Astrocyte (in vitro differentiated cells and primary cell): ENCODE measurements around the gene TNIK. TPM values are rescaled to one million over a fixed set of nuclear protein-coding genes. Genes with fewer than 3 reads are reported as not detected.
A peak's percentile ranks its signal among the peaks of the same experiment; 100 is the strongest.

Experiments used
- DNase-seq: peaks from one replicate; pipeline ENCODE4 v3.0.0-alpha.2; 2010; ENCODE audit warnings: low read depth
- FAIRE-seq: peaks from 2 replicates; lab custom pipeline; 2011; peaks lifted over from hg19 to GRCh38; lab: Jason Lieb, UNC
- H2AFZ ChIP-seq: 2 replicates; pipeline ENCODE4 v1.6.0; 2012; ENCODE audit warnings: low read depth, low read length, inconsistent platforms
- H3K27ac ChIP-seq: 2 replicates; pipeline ENCODE4 v1.5.1; 2011; ENCODE audit warnings: low read depth, low read length, inconsistent platforms
- H3K27me3 ChIP-seq: 2 replicates; pipeline ENCODE4 v1.6.0; 2011; ENCODE audit warnings: low read length, inconsistent platforms; ENCODE audit not compliant: insufficient read depth
- H3K36me3 ChIP-seq: 2 replicates; pipeline ENCODE4 v1.5.1; 2011; ENCODE audit warnings: low read length, inconsistent platforms; ENCODE audit not compliant: insufficient read depth
- H3K4me1 ChIP-seq: 2 replicates; pipeline ENCODE4 v1.5.1; 2011; ENCODE audit warnings: low read length, inconsistent platforms; ENCODE audit not compliant: insufficient read depth
- H3K4me2 ChIP-seq: 2 replicates; pipeline ENCODE4 v1.6.0; 2012; ENCODE audit warnings: low read length, inconsistent platforms
- H3K4me3 ChIP-seq: 2 replicates; pipeline ENCODE4 v1.5.1; 2011; ENCODE audit warnings: low read depth, mild to moderate bottlenecking, low read length, inconsistent platforms; ENCODE audit not compliant: insufficient read depth
- H3K79me2 ChIP-seq: 2 replicates; pipeline ENCODE4 v1.6.0; 2012; ENCODE audit warnings: mild to moderate bottlenecking, low read length, inconsistent platforms; ENCODE audit not compliant: insufficient read depth
- H3K9ac ChIP-seq: 2 replicates; pipeline ENCODE4 v1.6.0; 2012; ENCODE audit warnings: mild to moderate bottlenecking, low read length, inconsistent platforms
- H3K9me3 ChIP-seq: 2 replicates; pipeline ENCODE4 v1.5.1; 2012; ENCODE audit warnings: low read depth, mild to moderate bottlenecking, low read length, inconsistent platforms; ENCODE audit not compliant: insufficient read depth
- H4K20me1 ChIP-seq: 2 replicates; pipeline ENCODE4 v1.6.0; 2012; ENCODE audit warnings: low read length, inconsistent platforms; ENCODE audit not compliant: insufficient read depth
- H3K27ac Mint-ChIP-seq: one replicate; pipeline ENCODE4 v1.8.0; 2021; ENCODE audit warnings: mild to moderate bottlenecking, mixed read lengths; ENCODE audit not compliant: unreplicated experiment
- H3K27me3 Mint-ChIP-seq: one replicate; pipeline ENCODE4 v1.8.0; 2021; ENCODE audit warnings: low read depth, mixed read lengths; ENCODE audit not compliant: unreplicated experiment
- H3K36me3 Mint-ChIP-seq: one replicate; pipeline ENCODE4 v1.8.0; 2021; ENCODE audit warnings: low read depth, mixed read lengths; ENCODE audit not compliant: unreplicated experiment
- H3K4me1 Mint-ChIP-seq: one replicate; pipeline ENCODE4 v1.8.0; 2021; ENCODE audit warnings: low read depth, mixed read lengths; ENCODE audit not compliant: unreplicated experiment
- H3K4me3 Mint-ChIP-seq: one replicate; pipeline ENCODE4 v1.8.0; 2021; ENCODE audit warnings: mild to moderate bottlenecking, moderate library complexity, mixed read lengths; ENCODE audit not compliant: unreplicated experiment
- H3K9me3 Mint-ChIP-seq: one replicate; pipeline ENCODE4 v1.8.0; 2021; ENCODE audit warnings: mild to moderate bottlenecking, mixed read lengths; ENCODE audit not compliant: unreplicated experiment
- CTCF ChIP-seq: IDR thresholded peaks from 2 replicates; pipeline ENCODE4 v1.5.1; 2011; ENCODE audit warnings: low read depth, mild to moderate bottlenecking, inconsistent platforms, low read length, moderate library complexity; ENCODE audit not compliant: insufficient read depth
- EZH2 ChIP-seq: IDR thresholded peaks from 2 replicates; pipeline ENCODE4 v1.6.1; 2012; ENCODE audit warnings: mild to moderate bottlenecking, low read length, inconsistent platforms; ENCODE audit not compliant: insufficient read depth
- total RNA-seq: library from RNA; stranded (reverse); gene quantifications from 2 replicates; pipeline ENCODE4 v1.2.1, GENCODE V29; 2021

TNIK gene
- total RNA-seq, 1 donor from 2014 or later = 70.0 TPM

DNA sequence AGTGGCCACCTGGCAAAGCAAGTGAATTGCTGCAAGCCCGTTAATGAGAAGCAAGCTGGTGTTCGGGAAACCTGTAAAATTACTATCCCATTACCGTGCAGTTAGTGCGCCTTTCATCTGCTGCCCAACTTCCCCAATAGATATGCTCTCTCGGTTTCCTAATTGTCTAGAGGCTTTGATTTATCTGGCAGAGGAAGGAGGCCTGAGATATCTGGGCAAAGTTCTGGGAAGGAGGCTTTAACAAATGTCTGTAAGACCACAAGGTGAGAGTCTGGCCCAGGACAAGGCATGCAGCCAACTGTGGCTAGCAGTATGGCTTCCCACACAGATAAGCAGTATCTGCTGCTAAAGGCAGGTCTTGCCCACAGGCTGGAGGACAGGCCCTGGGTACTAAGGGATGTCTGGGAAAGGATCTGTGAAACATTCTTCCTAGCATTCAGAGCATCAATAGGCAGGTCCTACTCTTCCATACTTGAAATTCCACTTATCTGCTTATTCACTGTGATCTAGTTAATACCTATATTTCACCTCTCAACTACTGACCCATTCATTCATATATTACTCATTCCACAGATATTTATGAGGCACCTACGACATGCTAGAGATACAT, 303.7 kb downstream of the TNIK start:
- peaks cover 55% of the 10 kb centered on the region for H3K36me3 Mint-ChIP-seq
- DNase-seq (peak; percentile 93), FAIRE-seq (no peak)
- Histone ChIP-seq H2AFZ (no peak overlapping the region), H3K27ac (no peak overlapping the region), H3K4me1 (peaks cover 11% of the 10 kb centered on the region), H3K4me3 (no peak overlapping the region), H3K9ac (no peak overlapping the region), H3K4me2 (no peak overlapping the region), H3K9me3 (no peaks in the 10 kb centered on the region), H3K27me3 (no peaks in the 10 kb centered on the region), H4K20me1 (no peaks in the 10 kb centered on the region), H3K36me3 (peaks cover 4% of the 10 kb centered on the region), H3K79me2 (no peaks in the 10 kb centered on the region)
- no peak for TF ChIP-seq CTCF
- TF ChIP-seq EZH2 = no peak
- no peak overlapping the region for H3K4me3 Mint-ChIP-seq
- H3K27ac Mint-ChIP-seq = no peak overlapping the region
- H3K9me3 Mint-ChIP-seq = no peaks in the 10 kb centered on the region
- H3K27me3 Mint-ChIP-seq = no peaks in the 10 kb centered on the region
- peaks cover 20% of the 10 kb centered on the region for H3K4me1 Mint-ChIP-seq

- H3K79me2 ChIP-seq = no peaks in the 10 kb centered on the region
- H3K36me3 ChIP-seq = peaks cover 2% of the 10 kb centered on the region
- no peak for FAIRE-seq
- H3K4me2 ChIP-seq = no peak overlapping the region
- H2AFZ ChIP-seq = no peak overlapping the region
- no peak for TF ChIP-seq CTCF
- TF ChIP-seq EZH2 = no peak
- Mint-ChIP-seq H3K36me3 (peaks cover 48% of the 10 kb centered on the region), H3K9me3 (no peaks in the 10 kb centered on the region), H3K4me3 (peak overlapping the region; percentile 18), H3K27ac (no peak overlapping the region), H3K4me1 (peaks cover 20% of the 10 kb centered on the region), H3K27me3 (no peaks in the 10 kb centered on the region)
- no peak for DNase-seq
- H3K4me3 ChIP-seq = no peak overlapping the region
- H3K9me3 ChIP-seq = no peaks in the 10 kb centered on the region
- H3K27ac ChIP-seq = no peak overlapping the region
- H3K9ac ChIP-seq = no peak overlapping the region
- H3K27me3 ChIP-seq = no peaks in the 10 kb centered on the region
- H3K4me1 ChIP-seq = peaks cover 11% of the 10 kb centered on the region
- H4K20me1 ChIP-seq = no peaks in the 10 kb centered on the region
Observed at GRCh38 chr3:171155122-171155700, 305.0 kb downstream of the TNIK start.

GRCh38 chr3:171150945-171151344, 309.3 kb downstream of the TNIK start:
- Histone ChIP-seq H3K4me1 (peaks cover 5% of the 10 kb centered on the region), H3K9ac (no peak overlapping the region), H3K4me3 (no peak overlapping the region), H3K4me2 (no peak overlapping the region), H3K9me3 (no peaks in the 10 kb centered on the region), H4K20me1 (no peaks in the 10 kb centered on the region), H3K79me2 (no peaks in the 10 kb centered on the region), H3K36me3 (no peaks in the 10 kb centered on the region), H2AFZ (no peak overlapping the region), H3K27ac (no peak overlapping the region), H3K27me3 (no peaks in the 10 kb centered on the region)
- Mint-ChIP-seq H3K27me3 (no peaks in the 10 kb centered on the region), H3K9me3 (no peaks in the 10 kb centered on the region), H3K27ac (no peak overlapping the region), H3K36me3 (peaks cover 32% of the 10 kb centered on the region), H3K4me3 (no peak overlapping the region), H3K4me1 (peaks cover 15% of the 10 kb centered on the region)
- no peak for FAIRE-seq
- TF ChIP-seq EZH2 (no peak), CTCF (no peak)
- no peak for DNase-seq
